ENCODE data around the gene IQSEC1.

Gene IQSEC1

DNA sequence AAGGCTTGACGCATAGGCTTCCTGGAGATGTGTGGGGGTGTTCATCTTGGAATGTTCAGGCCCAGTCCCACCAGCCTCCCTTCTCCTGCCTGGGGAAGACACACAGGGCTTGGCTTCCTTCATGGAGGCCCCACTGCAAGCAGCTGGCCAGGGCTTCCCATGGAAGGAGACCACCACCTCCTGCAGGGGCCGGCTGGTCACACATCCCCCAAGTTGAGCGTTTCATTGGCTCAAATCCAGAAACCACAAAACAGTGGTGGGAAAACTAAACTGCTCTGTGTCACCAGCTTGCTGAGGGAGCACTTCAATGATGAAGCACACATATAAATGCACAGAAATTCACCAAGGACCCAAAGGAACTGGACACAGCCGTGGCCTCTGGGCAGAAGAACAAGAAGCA lies 8.3 kb downstream of the IQSEC1 start:
- H3K27me3 Mint-ChIP-seq (ENCODE audit: low read depth, poor library complexity) = peaks cover 11% of the 10 kb centered on the region
- TF ChIP-seq, protein P1, sequence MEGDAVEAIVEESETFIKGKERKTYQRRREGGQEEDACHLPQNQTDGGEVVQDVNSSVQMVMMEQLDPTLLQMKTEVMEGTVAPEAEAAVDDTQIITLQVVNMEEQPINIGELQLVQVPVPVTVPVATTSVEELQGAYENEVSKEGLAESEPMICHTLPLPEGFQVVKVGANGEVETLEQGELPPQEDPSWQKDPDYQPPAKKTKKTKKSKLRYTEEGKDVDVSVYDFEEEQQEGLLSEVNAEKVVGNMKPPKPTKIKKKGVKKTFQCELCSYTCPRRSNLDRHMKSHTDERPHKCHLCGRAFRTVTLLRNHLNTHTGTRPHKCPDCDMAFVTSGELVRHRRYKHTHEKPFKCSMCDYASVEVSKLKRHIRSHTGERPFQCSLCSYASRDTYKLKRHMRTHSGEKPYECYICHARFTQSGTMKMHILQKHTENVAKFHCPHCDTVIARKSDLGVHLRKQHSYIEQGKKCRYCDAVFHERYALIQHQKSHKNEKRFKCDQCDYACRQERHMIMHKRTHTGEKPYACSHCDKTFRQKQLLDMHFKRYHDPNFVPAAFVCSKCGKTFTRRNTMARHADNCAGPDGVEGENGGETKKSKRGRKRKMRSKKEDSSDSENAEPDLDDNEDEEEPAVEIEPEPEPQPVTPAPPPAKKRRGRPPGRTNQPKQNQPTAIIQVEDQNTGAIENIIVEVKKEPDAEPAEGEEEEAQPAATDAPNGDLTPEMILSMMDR (IDR thresholded peaks at IDR 0.05) = no peak
- DNase-seq = no peak
- no peaks in the 10 kb centered on the region for H3K9me3 Mint-ChIP-seq
- H3K36me3 Mint-ChIP-seq (ENCODE audit: low read depth) = no peaks in the 10 kb centered on the region
- no peak overlapping the region for H3K27ac Mint-ChIP-seq
- peaks cover 3% of the 10 kb centered on the region for H3K4me1 Mint-ChIP-seq
- H3K4me3 Mint-ChIP-seq = no peak overlapping the region

DNA sequence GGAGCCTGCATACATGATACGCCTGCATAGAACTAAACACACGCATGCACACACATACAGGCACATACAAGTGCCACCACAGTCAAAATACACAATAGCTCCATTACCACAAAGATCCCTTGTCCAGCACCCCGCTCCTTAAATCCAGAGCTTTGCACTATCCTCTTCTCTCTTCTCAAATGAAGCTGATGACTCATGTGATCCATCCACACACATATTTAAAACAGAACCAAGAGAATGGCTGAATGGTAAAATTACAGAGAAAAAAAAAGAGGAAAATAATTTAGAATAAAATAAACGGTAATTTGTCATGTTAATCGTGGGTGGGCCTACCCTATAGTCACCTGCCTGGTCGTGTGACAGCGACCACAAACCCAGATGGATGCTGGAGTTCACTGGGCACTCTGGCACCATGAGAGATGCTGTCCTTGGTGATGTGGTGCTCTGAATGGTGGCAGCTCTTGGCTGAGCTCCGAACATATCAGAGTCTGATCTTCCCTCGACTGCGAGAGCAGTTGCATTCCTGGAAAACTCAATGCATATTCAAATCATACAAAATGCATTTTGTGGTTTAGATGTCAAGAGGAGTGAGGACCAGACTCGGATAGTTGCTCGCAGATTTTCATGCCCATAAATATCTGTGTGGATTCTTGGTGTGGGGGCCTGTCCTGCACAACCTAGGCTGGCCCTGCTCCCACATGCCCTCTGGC lies 8.9 kb downstream of the IQSEC1 start:
- Mint-ChIP-seq H3K4me3 (no peak overlapping the region), H3K36me3 (ENCODE audit: low read depth) (no peaks in the 10 kb centered on the region), H3K9me3 (no peaks in the 10 kb centered on the region), H3K27ac (no peak overlapping the region), H3K4me1 (peaks cover 5% of the 10 kb centered on the region), H3K27me3 (ENCODE audit: low read depth, poor library complexity) (peaks cover 11% of the 10 kb centered on the region)
- DNase-seq = no peak
- TF ChIP-seq, protein P1 (IDR thresholded peaks at IDR 0.05) = no peak

DNA sequence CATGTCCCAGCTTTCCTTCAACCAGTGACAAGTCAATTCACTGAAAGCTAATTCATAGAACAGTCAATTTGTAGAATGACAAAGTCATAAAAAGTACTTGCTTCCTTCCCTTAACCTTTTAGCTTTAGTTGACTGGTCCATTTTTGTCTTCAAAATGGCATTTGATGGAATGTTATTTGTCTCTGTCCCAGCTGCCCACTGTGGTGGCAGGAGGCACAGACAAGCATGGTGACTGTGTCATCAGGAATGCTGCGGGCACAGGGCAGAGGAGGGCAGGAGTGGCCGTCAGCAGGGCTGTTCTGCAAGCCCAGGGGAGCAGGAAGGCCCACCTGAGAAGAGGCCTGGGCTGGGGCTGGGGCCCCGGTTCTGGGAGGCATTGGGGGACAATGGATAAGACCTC lies 10.0 kb downstream of the IQSEC1 start:
- TF ChIP-seq, protein P1 (IDR thresholded peaks at IDR 0.05) = no peak
- DNase-seq = no peak
- peaks cover 5% of the 10 kb centered on the region for H3K4me1 Mint-ChIP-seq
- H3K27me3 Mint-ChIP-seq (ENCODE audit: low read depth, poor library complexity) = peaks cover 11% of the 10 kb centered on the region
- no peaks in the 10 kb centered on the region for H3K9me3 Mint-ChIP-seq
- H3K36me3 Mint-ChIP-seq (ENCODE audit: low read depth) = no peaks in the 10 kb centered on the region
- no peak overlapping the region for H3K27ac Mint-ChIP-seq
- H3K4me3 Mint-ChIP-seq = no peak overlapping the region

DNA sequence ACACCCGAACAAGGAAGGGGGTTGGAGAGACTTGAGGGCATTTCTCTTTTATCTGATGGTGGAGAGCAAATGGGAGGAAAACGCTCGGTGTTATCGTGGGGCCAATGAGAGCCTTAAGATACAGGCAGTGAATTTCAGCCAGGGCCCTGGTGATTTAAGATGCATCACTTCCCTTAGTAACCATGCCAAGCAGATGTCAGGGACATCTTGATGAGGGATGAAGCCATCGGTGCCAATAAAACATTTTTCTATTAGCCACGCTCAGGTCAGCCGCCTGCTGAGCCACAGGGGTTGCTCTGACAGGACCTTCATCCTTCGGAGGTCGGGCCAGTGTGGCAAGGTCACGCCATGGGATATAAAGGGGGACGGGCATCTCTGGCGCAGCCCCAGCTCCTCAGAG lies 10.6 kb downstream of the IQSEC1 start:
- Mint-ChIP-seq H3K9me3 (no peaks in the 10 kb centered on the region), H3K27ac (no peak overlapping the region), H3K27me3 (ENCODE audit: low read depth, poor library complexity) (peaks cover 11% of the 10 kb centered on the region), H3K4me3 (no peak overlapping the region), H3K4me1 (peaks cover 9% of the 10 kb centered on the region), H3K36me3 (ENCODE audit: low read depth) (no peaks in the 10 kb centered on the region)
- DNase-seq = no peak
- TF ChIP-seq, protein P1 (IDR thresholded peaks at IDR 0.05) = no peak

DNA sequence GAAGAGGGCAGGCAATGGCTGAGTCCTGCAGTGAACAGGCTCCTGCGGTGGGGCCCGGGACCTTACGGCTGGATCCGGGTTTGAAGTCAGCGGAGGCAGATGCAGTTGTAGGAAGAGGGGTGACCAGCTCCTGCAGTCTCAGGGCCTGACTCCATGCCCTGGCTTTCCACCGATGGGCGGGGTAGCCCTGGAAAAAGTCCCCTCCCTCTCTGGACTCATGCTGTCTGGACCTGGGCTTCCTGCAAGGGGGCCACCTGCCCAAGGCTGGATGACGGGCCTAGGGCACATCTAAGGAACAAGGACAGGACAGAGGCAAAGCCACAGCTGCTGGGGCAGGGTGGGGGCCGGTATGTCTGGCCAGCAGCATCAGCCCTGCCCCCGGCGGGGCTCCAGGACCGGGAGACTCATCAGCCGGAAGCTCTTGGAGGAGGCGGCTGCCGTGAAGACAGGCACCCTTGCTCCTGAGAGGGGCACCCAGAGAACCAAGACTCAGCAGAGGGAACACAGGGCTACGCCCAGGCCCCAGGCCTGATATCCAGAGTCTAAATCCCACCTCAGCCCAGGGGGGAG lies 12.8 kb downstream of the IQSEC1 start:
- H3K36me3 Mint-ChIP-seq (ENCODE audit: low read depth) = no peaks in the 10 kb centered on the region
- H3K27me3 Mint-ChIP-seq (ENCODE audit: low read depth, poor library complexity) = peaks cover 8% of the 10 kb centered on the region
- TF ChIP-seq, protein P1 (IDR thresholded peaks at IDR 0.05) = no peak
- H3K27ac Mint-ChIP-seq = no peak overlapping the region
- no peak overlapping the region for H3K4me3 Mint-ChIP-seq
- DNase-seq = no peak
- peaks cover 16% of the 10 kb centered on the region for H3K4me1 Mint-ChIP-seq
- H3K9me3 Mint-ChIP-seq = no peaks in the 10 kb centered on the region

All from nephron progenitor cell (in vitro differentiated cells).